K562 (cell line): ENCODE results near the gene TRIM14.

Experiments used
- FOXA1 ChIP-seq: fragments of 450-650 bp; IDR thresholded peaks from 2 replicates; pipeline ENCODE4 v1.6.1; 2016; ENCODE audit warnings: mild to moderate bottlenecking, borderline replicate concordance
- MXI1 ChIP-seq: IDR thresholded peaks from 2 replicates; pipeline ENCODE4 v1.6.1; 2011; ENCODE audit warnings: low read depth, mild to moderate bottlenecking, improper control_type of control experiment, low read length
- POLR2A ChIP-seq: fragments of 450-650 bp; conservative IDR thresholded peaks from 2 replicates; pipeline ENCODE4 v1.6.1; 2016
- RAD21 ChIP-seq, 2 experiments: fragments of 250-450 bp in 1 of 2; fragments of 450-650 bp in 1 of 2; sonication (Bioruptor Pico) in 1 of 2; formaldehyde crosslinking in 1 of 2; IDR thresholded peaks in 1 of 2; conservative IDR thresholded peaks in 1 of 2; 2 replicates each; pipeline versions ENCODE4 v1.4.0 to v1.8.0; 2020 to 2022; ENCODE audit warnings: mild to moderate bottlenecking in 2 of 2, moderate library complexity in 1 of 2
- TRIM28 ChIP-seq: fragments of 450-650 bp; IDR thresholded peaks from 2 replicates; pipeline ENCODE4 v1.6.1; 2017
- ZNF232 ChIP-seq: sonication (generic); formaldehyde crosslinking; IDR thresholded peaks from 2 replicates; pipeline ENCODE4 v1.8.0; 2022; ENCODE audit warnings: mild to moderate bottlenecking, missing genetic modification reagents
- ZNF717 ChIP-seq: fragments of 250-450 bp; sonication (Bioruptor Pico); IDR thresholded peaks from 2 replicates; pipeline ENCODE4 v1.5.0; 2021
- TF ChIP-seq, protein P1 (sequence below), 3 experiments: IDR thresholded peaks in 2 of 3; conservative IDR thresholded peaks in 1 of 3; 2 replicates each; pipeline ENCODE4 v1.5.1; 2011 to 2012; ENCODE audit warnings: low read length in 3 of 3, mild to moderate bottlenecking in 3 of 3, control low read depth in 2 of 3, improper control_type of control experiment in 1 of 3, inconsistent platforms in 1 of 3, low read depth in 1 of 3, mixed read lengths in 1 of 3, moderate library complexity in 1 of 3; ENCODE audit not compliant: insufficient read depth in 2 of 3

GRCh38 chr9:98105006-98105405 is 14.0 kb downstream of the TRIM14 start:
- TF ChIP-seq POLR2A (no peak), TRIM28 (no peak), ZNF232 (no peak), MXI1 (no peak), ZNF717 (CRISPR knock-in tag) (no peak), RAD21 (CRISPR knock-in tag; conservative IDR thresholded peaks at IDR 0.05 in 1 of 2, IDR thresholded peaks at IDR 0.05 in 1 of 2) (no peak), FOXA1 (no peak)
- TF ChIP-seq, protein P1, sequence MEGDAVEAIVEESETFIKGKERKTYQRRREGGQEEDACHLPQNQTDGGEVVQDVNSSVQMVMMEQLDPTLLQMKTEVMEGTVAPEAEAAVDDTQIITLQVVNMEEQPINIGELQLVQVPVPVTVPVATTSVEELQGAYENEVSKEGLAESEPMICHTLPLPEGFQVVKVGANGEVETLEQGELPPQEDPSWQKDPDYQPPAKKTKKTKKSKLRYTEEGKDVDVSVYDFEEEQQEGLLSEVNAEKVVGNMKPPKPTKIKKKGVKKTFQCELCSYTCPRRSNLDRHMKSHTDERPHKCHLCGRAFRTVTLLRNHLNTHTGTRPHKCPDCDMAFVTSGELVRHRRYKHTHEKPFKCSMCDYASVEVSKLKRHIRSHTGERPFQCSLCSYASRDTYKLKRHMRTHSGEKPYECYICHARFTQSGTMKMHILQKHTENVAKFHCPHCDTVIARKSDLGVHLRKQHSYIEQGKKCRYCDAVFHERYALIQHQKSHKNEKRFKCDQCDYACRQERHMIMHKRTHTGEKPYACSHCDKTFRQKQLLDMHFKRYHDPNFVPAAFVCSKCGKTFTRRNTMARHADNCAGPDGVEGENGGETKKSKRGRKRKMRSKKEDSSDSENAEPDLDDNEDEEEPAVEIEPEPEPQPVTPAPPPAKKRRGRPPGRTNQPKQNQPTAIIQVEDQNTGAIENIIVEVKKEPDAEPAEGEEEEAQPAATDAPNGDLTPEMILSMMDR (IDR thresholded peaks at IDR 0.05 in 2 of 3, conservative IDR thresholded peaks at IDR 0.05 in 1 of 3; ENCODE audit: insufficient read depth in 2 of 3, low read depth in 1 of 3, low read length in 3 of 3) = no peak
